K562 (cell line): ENCODE results near the gene ZMAT2. TPM values are rescaled to one million over a fixed set of nuclear protein-coding genes. Genes with fewer than 3 reads are reported as not detected.

Experiments used
- CBX8 ChIP-seq: fragments of 200-600 bp; sonication (generic); IDR thresholded peaks from 2 replicates; pipeline ENCODE4 v1.6.1; 2012; ENCODE audit warnings: borderline replicate concordance, mixed run types, low read depth, mild to moderate bottlenecking, moderate library complexity, mixed read lengths, low read length, control low read depth, inconsistent platforms; ENCODE audit not compliant: poor library complexity, severe bottlenecking; ENCODE audit errors: extremely low read depth
- E2F4 ChIP-seq: sonication (generic); formaldehyde crosslinking; IDR thresholded peaks from 2 replicates; pipeline ENCODE4 v1.8.0; 2022; ENCODE audit warnings: mild to moderate bottlenecking, low read depth, missing genetic modification reagents
- ETV6 ChIP-seq, 3 experiments: fragments of 150-350 bp in 1 of 3; sonication (generic) in 1 of 3; formaldehyde crosslinking in 1 of 3; IDR thresholded peaks; 2 replicates each; pipeline versions ENCODE4 v1.6.1 to v1.8.0; 2014 to 2022; ENCODE audit warnings: borderline replicate concordance in 2 of 3, low read depth in 2 of 3, antibody characterized with exemption in 1 of 3, low read length in 1 of 3, mild to moderate bottlenecking in 1 of 3, missing genetic modification reagents in 1 of 3
- HOXB6 ChIP-seq: fragments of 250-450 bp; sonication (Bioruptor Pico); IDR thresholded peaks from 2 replicates; pipeline ENCODE4 v1.5.1; 2022; ENCODE audit warnings: mild to moderate bottlenecking, borderline replicate concordance
- MCM7 ChIP-seq, 2 experiments: fragments of 450-650 bp; IDR thresholded peaks; 2 replicates each; pipeline ENCODE4 v1.6.1; 2016 to 2018
- PTTG1 ChIP-seq: fragments of 450-650 bp; IDR thresholded peaks from 2 replicates; pipeline ENCODE4 v1.6.1; 2016; ENCODE audit warnings: low read depth, mild to moderate bottlenecking, missing genetic modification characterization, missing compliant biosample characterization
- RCOR1 ChIP-seq, 2 experiments: IDR thresholded peaks; 2 replicates each; pipeline ENCODE4 v1.6.1; 2012; ENCODE audit warnings: low read depth in 2 of 2, low read length in 2 of 2, borderline replicate concordance in 1 of 2, improper control_type of control experiment in 1 of 2
- SP2 ChIP-seq: IDR thresholded peaks from 2 replicates; pipeline ENCODE4 v1.6.1; 2011; ENCODE audit warnings: mild to moderate bottlenecking, low read depth, low read length, moderate library complexity; ENCODE audit not compliant: poor library complexity, severe bottlenecking; ENCODE audit errors: extremely low read depth
- TAL1 ChIP-seq: fragments of 450-650 bp; IDR thresholded peaks from 2 replicates; pipeline ENCODE4 v1.6.1; 2016; ENCODE audit warnings: mild to moderate bottlenecking
- TARDBP ChIP-seq: fragments of 450-650 bp; IDR thresholded peaks from 2 replicates; pipeline ENCODE4 v1.6.1; 2016
- U2AF1 ChIP-seq: fragments of 200-400 bp; formaldehyde crosslinking; optimal IDR thresholded peaks from 2 replicates; pipeline ENCODE3; 2017; ENCODE audit warnings: mild to moderate bottlenecking, low read depth, low read length, moderate library complexity
- ZFP1 ChIP-seq: fragments of 450-650 bp; formaldehyde crosslinking; IDR thresholded peaks from 2 replicates; pipeline ENCODE4 v1.4.0; 2020; ENCODE audit warnings: mild to moderate bottlenecking, mixed read lengths
- ZNF23 ChIP-seq: fragments of 250-450 bp; sonication (Bioruptor Pico); IDR thresholded peaks from 2 replicates; pipeline ENCODE4 v1.4.0; 2020; ENCODE audit warnings: mild to moderate bottlenecking
- ZNF780A ChIP-seq: fragments of 250-450 bp; sonication (Bioruptor Pico); IDR thresholded peaks from 2 replicates; pipeline ENCODE4 v1.5.0; 2021; ENCODE audit warnings: mild to moderate bottlenecking
- polyA plus RNA-seq, 8 experiments: library from polyadenylated mRNA; depleted of rRNA in 4 of 8; stranded (reverse) in 5 of 8; unstranded in 3 of 8; fragments of >200 nt; fragmentation: Nextera tagmentation in 2 of 8; fragmentation: Illumina TruSeq in 1 of 8; extraction: Ambion mirVana in 2 of 8; extraction: Trizol in 1 of 8; gene quantifications; 2 replicates each; pipeline versions ENCODE4 v1.2.1 to v1.2.3, GENCODE V29; 2011 to 2014; ENCODE audit warnings: inconsistent platforms in 1 of 8, missing spikeins in 1 of 8
- total RNA-seq, 7 experiments: library from RNA; depleted of rRNA in 6 of 7; stranded (reverse); fragments of >200 nt in 6 of 7; fragmentation: Illumina TruSeq in 2 of 7; extraction: Trizol in 2 of 7; gene quantifications; 2 replicates each; pipeline versions ENCODE4 v1.2.1 to v1.2.3, GENCODE V29; 2011 to 2021; ENCODE audit warnings: low replicate concordance in 1 of 7
- TF ChIP-seq, protein P1 (sequence below): sonication (generic); formaldehyde crosslinking; IDR thresholded peaks from 2 replicates; pipeline ENCODE4 v1.8.0; 2023; ENCODE audit warnings: missing genetic modification reagents, mild to moderate bottlenecking, borderline replicate concordance
- TF ChIP-seq, protein P2 (sequence below): sonication (generic); IDR thresholded peaks from 2 replicates; pipeline ENCODE4 v1.6.1; 2016
- TF ChIP-seq, protein P3 (sequence below): sonication (generic); formaldehyde crosslinking; IDR thresholded peaks from 2 replicates; pipeline ENCODE4 v1.8.1; 2022; ENCODE audit warnings: missing genetic modification reagents

ZMAT2 gene
- total and polyA plus RNA-seq, 9 of the 15 experiments (the other 6 are each of a cell fraction or from before 2014, with no cell fraction given), result 44.2 to 101 (median 69.2) TPM

DNA sequence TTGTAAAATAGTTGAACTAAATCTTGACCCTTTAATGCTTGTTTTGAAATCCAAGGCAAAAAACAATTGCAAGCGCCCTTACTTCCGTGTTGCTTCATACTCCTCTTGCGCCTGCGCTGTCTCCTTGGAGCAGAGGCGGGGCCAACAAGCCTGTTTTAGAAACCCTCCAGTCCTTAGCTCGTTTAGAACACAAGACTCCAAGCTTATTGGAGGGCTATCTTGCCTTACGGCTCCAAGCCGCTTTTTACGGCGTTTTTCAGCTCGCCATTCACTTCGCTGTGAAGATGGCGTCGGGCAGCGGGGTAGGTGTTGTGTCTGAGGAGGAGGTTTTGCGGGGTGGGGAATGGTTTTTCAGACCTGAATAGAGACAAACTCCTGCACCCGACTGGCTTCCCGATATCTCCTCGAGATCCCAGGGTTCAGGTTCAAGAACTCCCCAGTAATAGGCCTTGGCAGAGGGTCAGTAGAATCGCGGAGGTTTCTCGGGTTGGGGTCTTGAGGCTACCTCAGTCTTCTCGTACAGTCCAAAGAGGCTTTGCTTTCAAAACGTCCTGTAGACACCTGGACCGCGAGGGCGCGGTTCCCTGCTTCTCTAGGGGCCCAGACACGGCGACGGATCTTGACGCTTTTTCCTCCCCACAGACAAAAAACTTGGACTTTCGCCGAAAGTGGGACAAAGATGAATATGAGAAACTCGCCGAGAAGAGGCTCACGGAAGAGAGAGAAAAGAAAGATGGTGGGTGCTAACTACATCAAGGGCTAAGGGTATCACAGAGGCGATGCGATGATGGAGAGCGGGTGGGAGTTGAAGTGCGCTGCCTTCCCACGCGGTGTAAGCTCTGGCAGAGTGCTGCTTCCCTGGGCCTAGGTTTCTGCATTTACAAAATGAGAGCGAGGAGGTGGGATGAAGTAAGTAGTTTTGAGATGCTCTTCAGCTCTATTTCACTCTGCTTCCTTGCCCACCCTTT lies at the start of gene ZMAT2 (continued):
- no peak for TF ChIP-seq CBX8
- 0 out of 2 replicates have a peak, but pooled peaks have one; percentile 33 for TF ChIP-seq TARDBP
- TF ChIP-seq ETV6 (IDR thresholded peaks at IDR 0.05; ENCODE audit: borderline replicate concordance in 1 of 2, low read depth in 2 of 2, low read length in 1 of 2), result no peak
- no peak for TF ChIP-seq ETV6 (CRISPR knock-in tag; IDR thresholded peaks at IDR 0.05; ENCODE audit: borderline replicate concordance)
- TF ChIP-seq, protein P1, sequence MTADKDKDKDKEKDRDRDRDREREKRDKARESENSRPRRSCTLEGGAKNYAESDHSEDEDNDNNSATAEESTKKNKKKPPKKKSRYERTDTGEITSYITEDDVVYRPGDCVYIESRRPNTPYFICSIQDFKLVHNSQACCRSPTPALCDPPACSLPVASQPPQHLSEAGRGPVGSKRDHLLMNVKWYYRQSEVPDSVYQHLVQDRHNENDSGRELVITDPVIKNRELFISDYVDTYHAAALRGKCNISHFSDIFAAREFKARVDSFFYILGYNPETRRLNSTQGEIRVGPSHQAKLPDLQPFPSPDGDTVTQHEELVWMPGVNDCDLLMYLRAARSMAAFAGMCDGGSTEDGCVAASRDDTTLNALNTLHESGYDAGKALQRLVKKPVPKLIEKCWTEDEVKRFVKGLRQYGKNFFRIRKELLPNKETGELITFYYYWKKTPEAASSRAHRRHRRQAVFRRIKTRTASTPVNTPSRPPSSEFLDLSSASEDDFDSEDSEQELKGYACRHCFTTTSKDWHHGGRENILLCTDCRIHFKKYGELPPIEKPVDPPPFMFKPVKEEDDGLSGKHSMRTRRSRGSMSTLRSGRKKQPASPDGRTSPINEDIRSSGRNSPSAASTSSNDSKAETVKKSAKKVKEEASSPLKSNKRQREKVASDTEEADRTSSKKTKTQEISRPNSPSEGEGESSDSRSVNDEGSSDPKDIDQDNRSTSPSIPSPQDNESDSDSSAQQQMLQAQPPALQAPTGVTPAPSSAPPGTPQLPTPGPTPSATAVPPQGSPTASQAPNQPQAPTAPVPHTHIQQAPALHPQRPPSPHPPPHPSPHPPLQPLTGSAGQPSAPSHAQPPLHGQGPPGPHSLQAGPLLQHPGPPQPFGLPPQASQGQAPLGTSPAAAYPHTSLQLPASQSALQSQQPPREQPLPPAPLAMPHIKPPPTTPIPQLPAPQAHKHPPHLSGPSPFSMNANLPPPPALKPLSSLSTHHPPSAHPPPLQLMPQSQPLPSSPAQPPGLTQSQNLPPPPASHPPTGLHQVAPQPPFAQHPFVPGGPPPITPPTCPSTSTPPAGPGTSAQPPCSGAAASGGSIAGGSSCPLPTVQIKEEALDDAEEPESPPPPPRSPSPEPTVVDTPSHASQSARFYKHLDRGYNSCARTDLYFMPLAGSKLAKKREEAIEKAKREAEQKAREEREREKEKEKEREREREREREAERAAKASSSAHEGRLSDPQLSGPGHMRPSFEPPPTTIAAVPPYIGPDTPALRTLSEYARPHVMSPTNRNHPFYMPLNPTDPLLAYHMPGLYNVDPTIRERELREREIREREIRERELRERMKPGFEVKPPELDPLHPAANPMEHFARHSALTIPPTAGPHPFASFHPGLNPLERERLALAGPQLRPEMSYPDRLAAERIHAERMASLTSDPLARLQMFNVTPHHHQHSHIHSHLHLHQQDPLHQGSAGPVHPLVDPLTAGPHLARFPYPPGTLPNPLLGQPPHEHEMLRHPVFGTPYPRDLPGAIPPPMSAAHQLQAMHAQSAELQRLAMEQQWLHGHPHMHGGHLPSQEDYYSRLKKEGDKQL, result no peak
- no peak for TF ChIP-seq U2AF1
- no peak for TF ChIP-seq PTTG1
- TF ChIP-seq HOXB6, result no peak
- TF ChIP-seq ZFP1 (CRISPR knock-in tag), result no peak
- peak; percentile 4 for TF ChIP-seq SP2
- TF ChIP-seq TAL1, result no peak
- TF ChIP-seq, protein P2, sequence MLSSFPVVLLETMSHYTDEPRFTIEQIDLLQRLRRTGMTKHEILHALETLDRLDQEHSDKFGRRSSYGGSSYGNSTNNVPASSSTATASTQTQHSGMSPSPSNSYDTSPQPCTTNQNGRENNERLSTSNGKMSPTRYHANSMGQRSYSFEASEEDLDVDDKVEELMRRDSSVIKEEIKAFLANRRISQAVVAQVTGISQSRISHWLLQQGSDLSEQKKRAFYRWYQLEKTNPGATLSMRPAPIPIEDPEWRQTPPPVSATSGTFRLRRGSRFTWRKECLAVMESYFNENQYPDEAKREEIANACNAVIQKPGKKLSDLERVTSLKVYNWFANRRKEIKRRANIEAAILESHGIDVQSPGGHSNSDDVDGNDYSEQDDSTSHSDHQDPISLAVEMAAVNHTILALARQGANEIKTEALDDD, result no peak
- TF ChIP-seq ZNF23 (CRISPR knock-in tag), result no peak
- 0 out of 4 replicates have a peak, but pooled peaks of 1 of the 2 experiments have one; percentile 10 for TF ChIP-seq RCOR1 (IDR thresholded peaks at IDR 0.05; ENCODE audit: borderline replicate concordance in 1 of 2, low read depth in 2 of 2, low read length in 2 of 2)
- TF ChIP-seq E2F4 (CRISPR knock-in tag), result no peak
- TF ChIP-seq, protein P3, sequence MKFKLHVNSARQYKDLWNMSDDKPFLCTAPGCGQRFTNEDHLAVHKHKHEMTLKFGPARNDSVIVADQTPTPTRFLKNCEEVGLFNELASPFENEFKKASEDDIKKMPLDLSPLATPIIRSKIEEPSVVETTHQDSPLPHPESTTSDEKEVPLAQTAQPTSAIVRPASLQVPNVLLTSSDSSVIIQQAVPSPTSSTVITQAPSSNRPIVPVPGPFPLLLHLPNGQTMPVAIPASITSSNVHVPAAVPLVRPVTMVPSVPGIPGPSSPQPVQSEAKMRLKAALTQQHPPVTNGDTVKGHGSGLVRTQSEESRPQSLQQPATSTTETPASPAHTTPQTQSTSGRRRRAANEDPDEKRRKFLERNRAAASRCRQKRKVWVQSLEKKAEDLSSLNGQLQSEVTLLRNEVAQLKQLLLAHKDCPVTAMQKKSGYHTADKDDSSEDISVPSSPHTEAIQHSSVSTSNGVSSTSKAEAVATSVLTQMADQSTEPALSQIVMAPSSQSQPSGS (CRISPR knock-in tag), result no peak
- TF ChIP-seq ZNF780A (CRISPR knock-in tag), result no peak
- no peak for TF ChIP-seq MCM7 (IDR thresholded peaks at IDR 0.05)
